Keratinocyte (primary cell): ENCODE results near the gene BSDC1. TPM values are rescaled to one million over a fixed set of nuclear protein-coding genes. Genes with fewer than 3 reads are reported as not detected.

ENCODE experiments used
- DNase-seq: peaks from one replicate; pipeline ENCODE4 v3.0.0-alpha.2; 2011; ENCODE audit warnings: low read depth, missing footprints, low spot score
- FAIRE-seq: peaks from 2 replicates; lab custom pipeline; 2011; peaks lifted over from hg19 to GRCh38; lab: Jason Lieb, UNC
- H2AFZ ChIP-seq: 2 replicates; pipeline ENCODE4 v1.6.0; 2012; ENCODE audit warnings: low read length, control low read depth, inconsistent platforms; ENCODE audit not compliant: control insufficient read depth
- H3K27ac ChIP-seq: 2 replicates; pipeline ENCODE4 v1.5.1; 2011; ENCODE audit warnings: low read length; ENCODE audit not compliant: control insufficient read depth, insufficient read depth
- H3K27me3 ChIP-seq: 3 replicates; pipeline ENCODE4 v1.6.0; 2011; ENCODE audit warnings: low read length; ENCODE audit not compliant: control insufficient read depth, insufficient read depth; ENCODE audit errors: extremely low read depth
- H3K36me3 ChIP-seq, 2 experiments: 2 replicates in 1 of 2; 3 replicates in 1 of 2; pipeline ENCODE4 v1.5.1; 2011; ENCODE audit warnings: low read length in 2 of 2, mild to moderate bottlenecking in 1 of 2; ENCODE audit not compliant: control insufficient read depth in 2 of 2, insufficient read depth in 2 of 2; ENCODE audit errors: extremely low read depth in 1 of 2
- H3K4me1 ChIP-seq: 3 replicates; pipeline ENCODE4 v1.5.1; 2011; ENCODE audit warnings: low read length; ENCODE audit not compliant: control insufficient read depth, insufficient read depth; ENCODE audit errors: extremely low read depth
- H3K4me2 ChIP-seq: 3 replicates; pipeline ENCODE4 v1.6.0; 2011; ENCODE audit warnings: low read depth, low read length; ENCODE audit not compliant: control insufficient read depth, insufficient read depth; ENCODE audit errors: extremely low read depth
- H3K4me3 ChIP-seq, 3 experiments: fragments of 200-600 bp in 1 of 3; sonication (generic) in 1 of 3; 2 replicates in 2 of 3; 3 replicates in 1 of 3; pipeline ENCODE4 v1.5.1; 2011 to 2016; ENCODE audit warnings: low read length in 3 of 3, mild to moderate bottlenecking in 3 of 3, control low read depth in 2 of 3, inconsistent platforms in 1 of 3, low read depth in 1 of 3, mixed read lengths in 1 of 3, mixed run types in 1 of 3, moderate library complexity in 1 of 3; ENCODE audit not compliant: control insufficient read depth in 2 of 3, insufficient read depth in 2 of 3; ENCODE audit errors: extremely low read depth in 1 of 3
- H3K79me2 ChIP-seq: 2 replicates; pipeline ENCODE4 v1.6.0; 2012; ENCODE audit warnings: low read length; ENCODE audit not compliant: control insufficient read depth, insufficient read depth
- H3K9ac ChIP-seq: 3 replicates; pipeline ENCODE4 v1.6.0; 2011; ENCODE audit warnings: low read length; ENCODE audit not compliant: control insufficient read depth, insufficient read depth; ENCODE audit errors: extremely low read depth
- H3K9me1 ChIP-seq: 3 replicates; pipeline ENCODE4 v1.6.0; 2011; ENCODE audit warnings: low read length; ENCODE audit not compliant: control insufficient read depth, insufficient read depth; ENCODE audit errors: extremely low read depth
- H3K9me3 ChIP-seq: 2 replicates; pipeline ENCODE4 v1.5.1; 2012; ENCODE audit warnings: low read depth, low read length; ENCODE audit not compliant: control insufficient read depth
- H4K20me1 ChIP-seq: 3 replicates; pipeline ENCODE4 v1.6.0; 2011; ENCODE audit warnings: low read length; ENCODE audit not compliant: control insufficient read depth, insufficient read depth; ENCODE audit errors: extremely low read depth
- CTCF ChIP-seq, 3 experiments: IDR thresholded peaks in 1 of 3; conservative IDR thresholded peaks in 1 of 3; optimal IDR thresholded peaks in 1 of 3; 2 replicates in 2 of 3; 3 replicates in 1 of 3; pipeline versions ENCODE3 to v1.5.1; 2011; ENCODE audit warnings: low read length in 3 of 3, mild to moderate bottlenecking in 3 of 3, moderate library complexity in 2 of 3, control low read depth in 1 of 3, inconsistent platforms in 1 of 3; ENCODE audit not compliant: insufficient read depth in 2 of 3; ENCODE audit errors: extremely low read depth in 1 of 3
- EZH2 ChIP-seq: IDR thresholded peaks from one replicate; pipeline ENCODE4 v1.6.1; 2012; ENCODE audit warnings: inconsistent platforms, mild to moderate bottlenecking, low read length, moderate library complexity
- dilution Hi-C: fragments of 300-500 bp; cut with MboI; formaldehyde crosslinking; loops from one replicate; pipeline ENCODE4 v1.7.0; 2020; ENCODE audit warnings: low sequenced_read_pairs; ENCODE audit not compliant: extremely low pct_ligation_motif_present
- polyA plus RNA-seq, 5 experiments: library from polyadenylated mRNA; depleted of rRNA in 3 of 5; stranded (reverse) in 3 of 5; stranded (forward) in 1 of 5; unstranded in 1 of 5; fragments of >200 nt; gene quantifications; 1 replicate in 1 of 5; 2 replicates in 3 of 5; 3 replicates in 1 of 5; pipeline versions ENCODE4 v1.2.1 to v1.2.3, GENCODE V29; 2011 to 2012; ENCODE audit warnings: missing spikeins in 2 of 5, low read depth in 1 of 5, low replicate concordance in 1 of 5

Gene BSDC1
- polyA plus RNA-seq, 1 donor (not counting 4 experiments of a cell fraction or from before 2014, with no cell fraction given) = 38.1 TPM

- Histone ChIP-seq H2AFZ (no peak overlapping the region), H3K79me2 (no peaks in the 10 kb centered on the region), H3K4me2 (no peak overlapping the region), H4K20me1 (no peaks in the 10 kb centered on the region), H3K9me1 (no peaks in the 10 kb centered on the region), H3K27ac (no peak overlapping the region), H3K27me3 (no peaks in the 10 kb centered on the region), H3K9ac (no peak overlapping the region), H3K9me3 (no peaks in the 10 kb centered on the region), H3K4me1 (peaks cover 21% of the 10 kb centered on the region), H3K36me3 (peaks cover 0 to 4% of the 10 kb centered on the region in 2 experiments), H3K4me3 (no peak overlapping the region)
- dilution Hi-C loops = no loop called here
- TF ChIP-seq EZH2 = no peak
- no peak for TF ChIP-seq CTCF (optimal IDR thresholded peaks at IDR 0.05 in 1 of 3, IDR thresholded peaks at IDR 0.05 in 1 of 3, conservative IDR thresholded peaks at IDR 0.05 in 1 of 3; ENCODE audit: extremely low read depth in 1 of 3, insufficient read depth in 2 of 3, low read length in 3 of 3)
- FAIRE-seq (no peak), DNase-seq (no peak)
These were observed 40.2 kb downstream of the BSDC1 start for GRCh38 chr1:32353886-32354570.

- Histone ChIP-seq H3K4me3 (no peak overlapping the region), H3K4me2 (peak overlapping the region; percentile 22), H4K20me1 (no peaks in the 10 kb centered on the region), H3K36me3 (peaks cover 0 to 4% of the 10 kb centered on the region in 2 experiments), H3K79me2 (no peaks in the 10 kb centered on the region), H3K27ac (no peak overlapping the region), H3K9me3 (no peaks in the 10 kb centered on the region), H3K9ac (no peak overlapping the region), H3K4me1 (peaks cover 21% of the 10 kb centered on the region), H3K9me1 (no peaks in the 10 kb centered on the region), H2AFZ (no peak overlapping the region), H3K27me3 (no peaks in the 10 kb centered on the region)
- FAIRE-seq = no peak
- dilution Hi-C loops = no loop called here
- TF ChIP-seq EZH2 (no peak), CTCF (optimal IDR thresholded peaks at IDR 0.05 in 1 of 3, IDR thresholded peaks at IDR 0.05 in 1 of 3, conservative IDR thresholded peaks at IDR 0.05 in 1 of 3; ENCODE audit: extremely low read depth in 1 of 3, insufficient read depth in 2 of 3, low read length in 3 of 3) (no peak)
- DNase-seq = no peak
These were observed 40.8 kb downstream of the BSDC1 start for GRCh38 chr1:32353431-32353830.
